Astrocyte (in vitro differentiated cells and primary cell): ENCODE measurements around the gene CNST. TPM values are rescaled to one million over a fixed set of nuclear protein-coding genes. Genes with fewer than 3 reads are reported as not detected.

Experiments used
- DNase-seq: peaks from one replicate; pipeline ENCODE4 v3.0.0-alpha.2; 2010; ENCODE audit warnings: low read depth
- FAIRE-seq: peaks from 2 replicates; lab custom pipeline; 2011; peaks lifted over from hg19 to GRCh38; lab: Jason Lieb, UNC
- H2AFZ ChIP-seq: 2 replicates; pipeline ENCODE4 v1.6.0; 2012; ENCODE audit warnings: low read depth, low read length, inconsistent platforms
- H3K27ac ChIP-seq: 2 replicates; pipeline ENCODE4 v1.5.1; 2011; ENCODE audit warnings: low read depth, low read length, inconsistent platforms
- H3K27me3 ChIP-seq: 2 replicates; pipeline ENCODE4 v1.6.0; 2011; ENCODE audit warnings: low read length, inconsistent platforms; ENCODE audit not compliant: insufficient read depth
- H3K36me3 ChIP-seq: 2 replicates; pipeline ENCODE4 v1.5.1; 2011; ENCODE audit warnings: low read length, inconsistent platforms; ENCODE audit not compliant: insufficient read depth
- H3K4me1 ChIP-seq: 2 replicates; pipeline ENCODE4 v1.5.1; 2011; ENCODE audit warnings: low read length, inconsistent platforms; ENCODE audit not compliant: insufficient read depth
- H3K4me2 ChIP-seq: 2 replicates; pipeline ENCODE4 v1.6.0; 2012; ENCODE audit warnings: low read length, inconsistent platforms
- H3K4me3 ChIP-seq: 2 replicates; pipeline ENCODE4 v1.5.1; 2011; ENCODE audit warnings: low read depth, mild to moderate bottlenecking, low read length, inconsistent platforms; ENCODE audit not compliant: insufficient read depth
- H3K79me2 ChIP-seq: 2 replicates; pipeline ENCODE4 v1.6.0; 2012; ENCODE audit warnings: mild to moderate bottlenecking, low read length, inconsistent platforms; ENCODE audit not compliant: insufficient read depth
- H3K9ac ChIP-seq: 2 replicates; pipeline ENCODE4 v1.6.0; 2012; ENCODE audit warnings: mild to moderate bottlenecking, low read length, inconsistent platforms
- H3K9me3 ChIP-seq: 2 replicates; pipeline ENCODE4 v1.5.1; 2012; ENCODE audit warnings: low read depth, mild to moderate bottlenecking, low read length, inconsistent platforms; ENCODE audit not compliant: insufficient read depth
- H4K20me1 ChIP-seq: 2 replicates; pipeline ENCODE4 v1.6.0; 2012; ENCODE audit warnings: low read length, inconsistent platforms; ENCODE audit not compliant: insufficient read depth
- H3K27ac Mint-ChIP-seq: one replicate; pipeline ENCODE4 v1.8.0; 2021; ENCODE audit warnings: mild to moderate bottlenecking, mixed read lengths; ENCODE audit not compliant: unreplicated experiment
- H3K27me3 Mint-ChIP-seq: one replicate; pipeline ENCODE4 v1.8.0; 2021; ENCODE audit warnings: low read depth, mixed read lengths; ENCODE audit not compliant: unreplicated experiment
- H3K36me3 Mint-ChIP-seq: one replicate; pipeline ENCODE4 v1.8.0; 2021; ENCODE audit warnings: low read depth, mixed read lengths; ENCODE audit not compliant: unreplicated experiment
- H3K4me1 Mint-ChIP-seq: one replicate; pipeline ENCODE4 v1.8.0; 2021; ENCODE audit warnings: low read depth, mixed read lengths; ENCODE audit not compliant: unreplicated experiment
- H3K4me3 Mint-ChIP-seq: one replicate; pipeline ENCODE4 v1.8.0; 2021; ENCODE audit warnings: mild to moderate bottlenecking, moderate library complexity, mixed read lengths; ENCODE audit not compliant: unreplicated experiment
- H3K9me3 Mint-ChIP-seq: one replicate; pipeline ENCODE4 v1.8.0; 2021; ENCODE audit warnings: mild to moderate bottlenecking, mixed read lengths; ENCODE audit not compliant: unreplicated experiment
- EZH2 ChIP-seq: IDR thresholded peaks from 2 replicates; pipeline ENCODE4 v1.6.1; 2012; ENCODE audit warnings: mild to moderate bottlenecking, low read length, inconsistent platforms; ENCODE audit not compliant: insufficient read depth
- total RNA-seq: library from RNA; stranded (reverse); gene quantifications from 2 replicates; pipeline ENCODE4 v1.2.1, GENCODE V29; 2021
- TF ChIP-seq, protein P1 (sequence below): IDR thresholded peaks from 2 replicates; pipeline ENCODE4 v1.5.1; 2011; ENCODE audit warnings: low read depth, mild to moderate bottlenecking, inconsistent platforms, low read length, moderate library complexity; ENCODE audit not compliant: insufficient read depth

Gene CNST
- total RNA-seq, 1 donor from 2014 or later, result 19.8 TPM

GRCh38 chr1:246566813-246567645 is 773 bp downstream of the CNST start:
- peak overlapping the region; percentile 96 for H3K9ac ChIP-seq
- TF ChIP-seq, protein P1, sequence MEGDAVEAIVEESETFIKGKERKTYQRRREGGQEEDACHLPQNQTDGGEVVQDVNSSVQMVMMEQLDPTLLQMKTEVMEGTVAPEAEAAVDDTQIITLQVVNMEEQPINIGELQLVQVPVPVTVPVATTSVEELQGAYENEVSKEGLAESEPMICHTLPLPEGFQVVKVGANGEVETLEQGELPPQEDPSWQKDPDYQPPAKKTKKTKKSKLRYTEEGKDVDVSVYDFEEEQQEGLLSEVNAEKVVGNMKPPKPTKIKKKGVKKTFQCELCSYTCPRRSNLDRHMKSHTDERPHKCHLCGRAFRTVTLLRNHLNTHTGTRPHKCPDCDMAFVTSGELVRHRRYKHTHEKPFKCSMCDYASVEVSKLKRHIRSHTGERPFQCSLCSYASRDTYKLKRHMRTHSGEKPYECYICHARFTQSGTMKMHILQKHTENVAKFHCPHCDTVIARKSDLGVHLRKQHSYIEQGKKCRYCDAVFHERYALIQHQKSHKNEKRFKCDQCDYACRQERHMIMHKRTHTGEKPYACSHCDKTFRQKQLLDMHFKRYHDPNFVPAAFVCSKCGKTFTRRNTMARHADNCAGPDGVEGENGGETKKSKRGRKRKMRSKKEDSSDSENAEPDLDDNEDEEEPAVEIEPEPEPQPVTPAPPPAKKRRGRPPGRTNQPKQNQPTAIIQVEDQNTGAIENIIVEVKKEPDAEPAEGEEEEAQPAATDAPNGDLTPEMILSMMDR, result no peak
- no peak for TF ChIP-seq EZH2
- DNase-seq (peak; percentile 87), FAIRE-seq (peak; percentile 9)
- peak overlapping the region; percentile 91 for H2AFZ ChIP-seq
- H3K79me2 ChIP-seq, result peaks cover 98% of the 10 kb centered on the region
- no peaks in the 10 kb centered on the region for H3K27me3 ChIP-seq
- Mint-ChIP-seq H3K9me3 (peaks cover 6% of the 10 kb centered on the region), H3K27me3 (no peaks in the 10 kb centered on the region), H3K36me3 (no peaks in the 10 kb centered on the region), H3K27ac (peak overlapping the region; percentile 67), H3K4me1 (peaks cover 19% of the 10 kb centered on the region), H3K4me3 (peak overlapping the region; percentile 98)
- H3K4me2 ChIP-seq, result peak overlapping the region; percentile 88
- H3K4me3 ChIP-seq, result peak overlapping the region; percentile 92
- H3K36me3 ChIP-seq, result peaks cover 9% of the 10 kb centered on the region
- peaks cover 5% of the 10 kb centered on the region for H3K4me1 ChIP-seq
- no peaks in the 10 kb centered on the region for H3K9me3 ChIP-seq
- H3K27ac ChIP-seq, result peak overlapping the region; percentile 95
- peaks cover 11% of the 10 kb centered on the region for H4K20me1 ChIP-seq

DNA sequence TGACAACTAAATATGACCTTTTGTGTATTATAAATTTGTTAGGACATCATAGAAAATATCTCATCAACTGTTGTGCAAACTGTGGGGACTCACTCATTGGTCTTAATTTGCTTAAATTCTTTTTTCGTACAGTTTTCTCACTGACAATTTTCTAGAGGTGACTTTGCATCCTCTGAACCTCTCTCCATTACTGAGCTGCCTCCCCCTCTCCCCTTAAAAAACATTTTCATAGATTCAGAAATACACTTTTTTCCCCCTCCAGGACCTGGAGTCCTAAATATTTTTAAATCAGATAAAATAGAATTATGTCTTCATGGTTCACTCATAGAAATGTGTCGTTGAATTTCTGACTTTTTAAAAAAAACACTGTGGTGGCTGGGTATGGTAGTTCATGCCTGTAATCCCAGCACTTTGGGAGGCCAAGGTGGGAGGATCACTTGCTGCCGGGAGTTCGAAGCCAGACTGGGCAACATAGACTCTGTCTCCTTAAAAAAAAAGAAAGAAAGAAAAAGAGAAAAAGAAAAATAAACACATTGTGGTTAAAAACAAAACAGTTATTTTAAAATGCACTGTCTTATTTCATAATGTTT is 1.5 kb downstream of the CNST start:
- H3K9me3 ChIP-seq, result no peaks in the 10 kb centered on the region
- H3K27ac Mint-ChIP-seq, result peak overlapping the region; percentile 67
- peaks cover 5% of the 10 kb centered on the region for H3K4me1 ChIP-seq
- H3K79me2 ChIP-seq, result peaks cover 98% of the 10 kb centered on the region
- H4K20me1 ChIP-seq, result peaks cover 11% of the 10 kb centered on the region
- H3K27ac ChIP-seq, result peak overlapping the region; percentile 95
- H3K4me3 Mint-ChIP-seq, result peak overlapping the region; percentile 98
- H3K27me3 Mint-ChIP-seq, result no peaks in the 10 kb centered on the region
- no peak overlapping the region for H2AFZ ChIP-seq
- H3K4me3 ChIP-seq, result peak overlapping the region; percentile 92
- TF ChIP-seq, protein P1, result no peak
- no peak for TF ChIP-seq EZH2
- H3K4me2 ChIP-seq, result peak overlapping the region; percentile 88
- H3K9ac ChIP-seq, result peak overlapping the region; percentile 96
- H3K27me3 ChIP-seq, result no peaks in the 10 kb centered on the region
- FAIRE-seq, result no peak
- peaks cover 6% of the 10 kb centered on the region for H3K9me3 Mint-ChIP-seq
- H3K4me1 Mint-ChIP-seq, result peaks cover 19% of the 10 kb centered on the region
- H3K36me3 ChIP-seq, result peaks cover 6% of the 10 kb centered on the region
- no peak for DNase-seq
- H3K36me3 Mint-ChIP-seq, result no peaks in the 10 kb centered on the region
